ENCODE measurements around the gene USP17L11. TPM values are rescaled to one million over a fixed set of nuclear protein-coding genes. Genes with fewer than 3 reads are reported as not detected.
"Not testable (repeated sequence)": the region's sequence is repeated elsewhere in the genome, so short reads cannot be mapped to it uniquely, and the experiment has no call there.

The USP17L11 gene, protein sequence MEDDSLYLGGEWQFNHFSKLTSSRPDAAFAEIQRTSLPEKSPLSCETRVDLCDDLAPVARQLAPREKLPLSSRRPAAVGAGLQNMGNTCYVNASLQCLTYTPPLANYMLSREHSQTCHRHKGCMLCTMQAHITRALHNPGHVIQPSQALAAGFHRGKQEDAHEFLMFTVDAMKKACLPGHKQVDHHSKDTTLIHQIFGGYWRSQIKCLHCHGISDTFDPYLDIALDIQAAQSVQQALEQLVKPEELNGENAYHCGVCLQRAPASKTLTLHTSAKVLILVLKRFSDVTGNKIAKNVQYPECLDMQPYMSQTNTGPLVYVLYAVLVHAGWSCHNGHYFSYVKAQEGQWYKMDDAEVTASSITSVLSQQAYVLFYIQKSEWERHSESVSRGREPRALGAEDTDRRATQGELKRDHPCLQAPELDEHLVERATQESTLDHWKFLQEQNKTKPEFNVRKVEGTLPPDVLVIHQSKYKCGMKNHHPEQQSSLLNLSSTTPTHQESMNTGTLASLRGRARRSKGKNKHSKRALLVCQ
- polyA plus RNA-seq (ENCODE audit: insufficient read length): not detected

DNA sequence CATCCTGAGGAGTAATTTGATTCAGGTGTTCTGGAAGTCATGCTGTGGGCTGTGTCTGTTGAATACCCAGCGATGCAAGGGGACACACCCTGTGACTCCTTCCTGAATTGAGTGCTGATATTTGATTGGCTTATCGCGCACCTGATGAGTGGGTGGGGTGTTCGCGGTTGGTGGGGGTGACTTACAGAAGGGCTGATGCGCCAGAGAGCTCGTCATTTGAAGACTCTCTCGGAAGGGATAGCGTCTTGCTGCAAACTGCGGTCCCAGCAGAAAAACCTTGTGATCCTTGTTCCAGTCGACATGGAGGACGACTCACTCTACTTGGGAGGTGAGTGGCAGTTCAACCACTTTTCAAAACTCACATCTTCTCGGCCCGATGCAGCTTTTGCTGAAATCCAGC lies at the start of gene USP17L11:
USP17L11 (plus strand) TSS at position 301 of the 400 bp plus-strand sequence; CDS start at position 301, 0 bp downstream.
- not testable (repeated sequence) for DNase-seq

- not testable (repeated sequence) for DNase-seq
Observed at GRCh38 chr4:9165990-9166389, 49.2 kb upstream of the USP17L11 start.

DNA sequence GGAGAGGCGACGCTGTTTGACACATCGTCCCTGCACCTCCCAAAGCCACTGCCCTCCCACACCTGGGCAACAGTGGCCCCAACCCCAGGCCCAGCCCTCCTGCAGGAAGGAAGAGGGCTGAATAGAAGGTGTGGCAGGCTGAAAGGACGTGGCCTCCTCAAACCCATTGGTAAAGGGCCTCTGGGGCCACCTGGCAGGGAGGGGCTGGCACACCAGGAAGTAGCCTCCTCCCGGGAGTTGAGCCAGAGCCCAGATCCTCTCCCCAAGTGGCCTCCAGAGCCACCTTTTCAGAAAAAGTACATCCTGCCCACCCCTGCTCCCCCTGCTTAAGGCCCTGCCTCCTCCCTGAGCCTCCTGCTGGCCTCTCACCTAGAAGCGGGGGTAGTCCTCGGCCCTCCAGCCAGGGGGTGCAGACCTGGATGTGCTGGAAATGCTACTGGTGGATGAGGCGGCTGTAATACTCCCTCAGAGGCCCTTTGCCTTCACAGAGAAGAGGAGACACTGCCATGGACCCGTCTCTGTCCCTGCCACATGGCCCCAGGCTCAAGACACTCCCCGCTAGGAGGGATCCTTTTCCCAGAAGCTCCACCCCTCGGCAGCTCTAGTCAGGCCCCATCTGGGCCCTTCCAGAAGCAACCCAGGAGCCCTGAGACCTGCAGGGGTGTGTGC lies 45.3 kb upstream of the USP17L11 start, which contains the start of gene FAM90A26:
FAM90A26 (plus strand) TSS at position 619 of the 669 bp plus-strand sequence. CDS start 2,764 bp downstream, outside the sequence.
- not testable (repeated sequence) for DNase-seq

- DNase-seq: not testable (repeated sequence)
Observed at GRCh38 chr4:9210357-9210756, 4.8 kb upstream of the USP17L11 start, which contains the start of gene USP17L10. TSS of gene USP17L10 (plus strand) at chr4:9210657. CDS start at chr4:9210657, 0 bp downstream.

DNA sequence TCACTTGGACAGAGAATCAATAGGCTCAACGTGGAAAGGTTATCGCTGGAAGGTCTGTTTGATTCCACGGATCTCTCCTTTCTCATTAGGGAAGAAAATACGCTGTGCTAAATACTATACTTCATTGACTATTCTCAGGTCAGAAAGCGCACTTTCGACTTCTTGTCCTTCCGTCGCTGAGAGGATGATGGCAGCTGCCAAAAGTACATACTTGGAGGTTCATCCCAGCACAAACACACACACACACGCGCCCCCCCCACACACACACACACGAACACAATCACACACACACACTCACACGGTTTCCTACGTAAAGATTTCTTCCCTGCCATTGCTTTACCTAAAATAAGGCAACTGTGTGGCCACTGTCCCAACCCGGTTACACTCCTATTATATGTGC lies 504 bp upstream of the USP17L11 start:
- DNase-seq: not testable (repeated sequence)

- DNase-seq: not testable (repeated sequence)
Observed at GRCh38 chr4:9219852-9220251, 4.6 kb downstream of the USP17L11 start, which contains the start of gene USP17L12. TSS of gene USP17L12 (plus strand) at chr4:9220152. CDS start at chr4:9220152, 0 bp downstream.

DNA sequence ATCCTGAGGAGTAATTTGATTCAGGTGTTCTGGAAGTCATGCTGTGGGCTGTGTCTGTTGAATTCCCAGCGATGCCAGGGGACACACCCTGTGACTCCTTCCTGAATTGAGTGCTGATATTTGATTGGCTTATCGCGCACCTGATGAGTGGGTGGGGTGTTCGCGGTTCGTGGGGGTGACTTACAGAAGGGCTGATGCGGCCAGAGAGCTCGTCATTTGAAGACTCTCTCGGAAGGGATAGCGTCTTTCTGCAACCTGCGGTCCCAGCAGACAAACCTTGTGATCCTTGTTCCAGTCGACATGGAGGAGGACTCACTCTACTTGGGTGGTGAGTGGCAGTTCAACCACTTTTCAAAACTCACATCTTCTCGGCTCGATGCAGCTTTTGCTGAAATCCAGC lies 9.4 kb downstream of the USP17L11 start, which contains the start of gene USP17L13:
USP17L13 (plus strand) TSS at position 301 of the 400 bp plus-strand sequence; CDS start at position 301, 0 bp downstream.
- DNase-seq: not testable (repeated sequence)

DNA sequence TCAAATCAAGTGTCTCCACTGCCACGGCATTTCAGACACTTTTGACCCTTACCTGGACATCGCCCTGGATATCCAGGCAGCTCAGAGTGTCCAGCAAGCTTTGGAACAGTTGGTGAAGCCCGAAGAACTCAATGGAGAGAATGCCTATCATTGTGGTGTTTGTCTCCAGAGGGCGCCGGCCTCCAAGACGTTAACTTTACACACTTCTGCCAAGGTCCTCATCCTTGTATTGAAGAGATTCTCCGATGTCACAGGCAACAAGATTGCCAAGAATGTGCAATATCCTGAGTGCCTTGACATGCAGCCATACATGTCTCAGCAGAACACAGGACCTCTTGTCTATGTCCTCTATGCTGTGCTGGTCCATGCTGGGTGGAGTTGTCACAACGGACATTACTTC lies 15.0 kb downstream of the USP17L11 start:
- not testable (repeated sequence) for DNase-seq

GRCh38 chr4:9234085-9234484 lies 18.9 kb downstream of the USP17L11 start, which contains the start of gene USP17L15:
TSS of gene USP17L15 (plus strand) at chr4:9234385. CDS start at chr4:9234385, 0 bp downstream.
- not testable (repeated sequence) for DNase-seq

GRCh38 chr4:9238461-9238860 lies 23.3 kb downstream of the USP17L11 start:
- DNase-seq: not testable (repeated sequence)

- DNase-seq: not testable (repeated sequence)
Observed at GRCh38 chr4:9243579-9243978, 28.4 kb downstream of the USP17L11 start, which contains the start of gene USP17L17. TSS of gene USP17L17 (plus strand) at chr4:9243879. CDS start at chr4:9243879, 0 bp downstream.

GRCh38 chr4:9247953-9248680 lies 32.9 kb downstream of the USP17L11 start, which contains the start of gene USP17L18:
TSS of gene USP17L18 (plus strand) at chr4:9248630. CDS start at chr4:9248630, 0 bp downstream.
- not testable (repeated sequence) for DNase-seq

GRCh38 chr4:9253078-9253477 lies 37.9 kb downstream of the USP17L11 start, which contains the start of gene USP17L19:
TSS of gene USP17L19 (plus strand) at chr4:9253378. CDS start at chr4:9253378, 0 bp downstream.
- DNase-seq: not testable (repeated sequence)

- not testable (repeated sequence) for DNase-seq
Observed at GRCh38 chr4:9257824-9258223, 42.6 kb downstream of the USP17L11 start, which contains the start of gene USP17L20. TSS of gene USP17L20 (plus strand) at chr4:9258124. CDS start at chr4:9258124, 0 bp downstream.

GRCh38 chr4:9262572-9262971 lies 47.4 kb downstream of the USP17L11 start, which contains the start of gene USP17L21:
TSS of gene USP17L21 (plus strand) at chr4:9262872. CDS start at chr4:9262872, 0 bp downstream.
- DNase-seq: not testable (repeated sequence)

Other genes starting within 250 kb of the USP17L11 start
- 0.08 TPM for gene FAM90A26, start 45.0 kb upstream of the USP17L11 start, polyA plus RNA-seq (ENCODE audit: insufficient read length)
- not detected for gene USP17L10, start 4.7 kb upstream of the USP17L11 start, polyA plus RNA-seq (ENCODE audit: insufficient read length)
- gene USP17L12, start 4.7 kb downstream of the USP17L11 start, polyA plus RNA-seq (ENCODE audit: insufficient read length): not detected
- gene USP17L13, start 9.5 kb downstream of the USP17L11 start, polyA plus RNA-seq (ENCODE audit: insufficient read length): not detected
- gene USP17L15, start 19.0 kb downstream of the USP17L11 start, polyA plus RNA-seq (ENCODE audit: insufficient read length): not detected
- gene USP17L17, start 28.5 kb downstream of the USP17L11 start, polyA plus RNA-seq (ENCODE audit: insufficient read length): not detected
- not detected for gene USP17L18, start 33.2 kb downstream of the USP17L11 start, polyA plus RNA-seq (ENCODE audit: insufficient read length)
- not detected for gene USP17L19, start 38.0 kb downstream of the USP17L11 start, polyA plus RNA-seq (ENCODE audit: insufficient read length)
- not detected for gene USP17L20, start 42.7 kb downstream of the USP17L11 start, polyA plus RNA-seq (ENCODE audit: insufficient read length)
- not detected for gene USP17L21, start 47.5 kb downstream of the USP17L11 start, polyA plus RNA-seq (ENCODE audit: insufficient read length)
- gene USP17L22, start 52.2 kb downstream of the USP17L11 start, polyA plus RNA-seq (ENCODE audit: insufficient read length): not detected
- gene USP17L24, start 109.8 kb downstream of the USP17L11 start, polyA plus RNA-seq (ENCODE audit: insufficient read length): not detected
- not detected for gene USP17L25, start 114.5 kb downstream of the USP17L11 start, polyA plus RNA-seq (ENCODE audit: insufficient read length)
- gene USP17L26, start 119.3 kb downstream of the USP17L11 start, polyA plus RNA-seq (ENCODE audit: insufficient read length): not detected
- gene USP17L5, start 124.0 kb downstream of the USP17L11 start, polyA plus RNA-seq (ENCODE audit: insufficient read length): not detected
- not detected for gene USP17L27, start 128.7 kb downstream of the USP17L11 start, polyA plus RNA-seq (ENCODE audit: insufficient read length)
- not detected for gene USP17L28, start 133.5 kb downstream of the USP17L11 start, polyA plus RNA-seq (ENCODE audit: insufficient read length)
- not detected for gene USP17L29, start 138.2 kb downstream of the USP17L11 start, polyA plus RNA-seq (ENCODE audit: insufficient read length)
- not detected for gene USP17L30, start 147.7 kb downstream of the USP17L11 start, polyA plus RNA-seq (ENCODE audit: insufficient read length)
- not detected for gene DEFB131A, start 229.0 kb downstream of the USP17L11 start, polyA plus RNA-seq (ENCODE audit: insufficient read length)